Neuronal stem cell (in vitro differentiated cells): ENCODE measurements around the gene CAMK4.

Source experiments
- DNase-seq: peaks from one replicate; pipeline ENCODE4 v3.0.0-alpha.2; 2013; ENCODE audit warnings: low spot score
- H2AFZ ChIP-seq: one replicate; pipeline ENCODE4 v1.6.1; 2013; ENCODE audit warnings: mild to moderate bottlenecking, low read length, inconsistent platforms
- H2AK5ac ChIP-seq: 2 replicates; pipeline ENCODE4 v1.6.1; 2013; ENCODE audit warnings: low read depth, mild to moderate bottlenecking, inconsistent platforms, low read length, moderate library complexity, mixed read lengths
- H2BK120ac ChIP-seq: 2 replicates; pipeline ENCODE4 v1.6.1; 2013; ENCODE audit warnings: low read depth, mild to moderate bottlenecking, inconsistent platforms, low read length, moderate library complexity, mixed read lengths
- H2BK12ac ChIP-seq: one replicate; pipeline ENCODE4 v1.6.1; 2013; ENCODE audit warnings: low read length, inconsistent platforms
- H2BK15ac ChIP-seq: 2 replicates; pipeline ENCODE4 v1.6.1; 2013; ENCODE audit warnings: mild to moderate bottlenecking, low read length, inconsistent platforms, mixed read lengths
- H2BK5ac ChIP-seq: one replicate; pipeline ENCODE4 v1.6.1; 2013; ENCODE audit warnings: inconsistent platforms, mild to moderate bottlenecking, low read length, moderate library complexity
- H3K14ac ChIP-seq: one replicate; pipeline ENCODE4 v1.6.1; 2013; ENCODE audit warnings: low read length, inconsistent platforms
- H3K18ac ChIP-seq: 2 replicates; pipeline ENCODE4 v1.6.1; 2013; ENCODE audit warnings: low read length, inconsistent platforms
- H3K23ac ChIP-seq: 2 replicates; pipeline ENCODE4 v1.6.1; 2013; ENCODE audit warnings: low read depth, mild to moderate bottlenecking, mixed read lengths, low read length, inconsistent platforms; ENCODE audit not compliant: poor library complexity
- H3K27ac ChIP-seq: replicated peaks from 3 replicates; pipeline ENCODE4 v1.5.1; 2013; ENCODE audit warnings: low read length, inconsistent platforms
- H3K27me3 ChIP-seq, 3 experiments: 2 replicates each; pipeline ENCODE4 v1.6.1; 2013; ENCODE audit warnings: low read length in 3 of 3, mild to moderate bottlenecking in 2 of 3, inconsistent platforms in 1 of 3, low read depth in 1 of 3, mixed read lengths in 1 of 3, moderate library complexity in 1 of 3; ENCODE audit not compliant: control insufficient read depth in 3 of 3, insufficient read depth in 3 of 3
- H3K36me3 ChIP-seq, 2 donors: replicated peaks in 1 of 2; 2 replicates each; pipeline ENCODE4 v1.6.1; 2013; ENCODE audit warnings: low read length in 2 of 2; ENCODE audit not compliant: control insufficient read depth in 2 of 2, insufficient read depth in 2 of 2
- H3K4ac ChIP-seq: 2 replicates; pipeline ENCODE4 v1.6.1; 2013; ENCODE audit warnings: inconsistent platforms, mild to moderate bottlenecking, low read length, moderate library complexity
- H3K4me1 ChIP-seq, 2 donors: 1 replicate in 1 of 2; 2 replicates in 1 of 2; pipeline ENCODE4 v1.6.1; 2013; ENCODE audit warnings: low read length in 2 of 2, low read depth in 1 of 2; ENCODE audit not compliant: control insufficient read depth in 2 of 2, insufficient read depth in 1 of 2
- H3K4me2 ChIP-seq: one replicate; pipeline ENCODE4 v1.6.1; 2013; ENCODE audit warnings: mild to moderate bottlenecking, low read length, inconsistent platforms; ENCODE audit not compliant: insufficient read depth, poor library complexity, severe bottlenecking
- H3K4me3 ChIP-seq, 2 donors: 2 replicates each; pipeline ENCODE4 v1.5.1; 2013; ENCODE audit warnings: low read length in 2 of 2, mild to moderate bottlenecking in 2 of 2, inconsistent platforms in 1 of 2, moderate library complexity in 1 of 2
- H3K79me1 ChIP-seq: one replicate; pipeline ENCODE4 v1.6.1; 2013; ENCODE audit warnings: low read depth, mild to moderate bottlenecking, inconsistent platforms, low read length, moderate library complexity
- H3K9ac ChIP-seq: one replicate; pipeline ENCODE4 v1.6.1; 2013; ENCODE audit warnings: mild to moderate bottlenecking, low read depth, low read length, inconsistent platforms; ENCODE audit not compliant: poor library complexity
- H3K9me3 ChIP-seq, 2 donors: replicated peaks in 1 of 2; 2 replicates each; pipeline versions ENCODE3 to v1.6.1; 2013; ENCODE audit warnings: low read length in 2 of 2, mild to moderate bottlenecking in 2 of 2, inconsistent platforms in 1 of 2, low read depth in 1 of 2, mixed read lengths in 1 of 2, moderate library complexity in 1 of 2; ENCODE audit not compliant: control insufficient read depth in 2 of 2, insufficient read depth in 1 of 2
- H4K8ac ChIP-seq: one replicate; pipeline ENCODE4 v1.6.1; 2013; ENCODE audit warnings: low read depth, mild to moderate bottlenecking, inconsistent platforms, low read length, moderate library complexity
- H4K91ac ChIP-seq: one replicate; pipeline ENCODE4 v1.6.1; 2013; ENCODE audit warnings: low read length, low read depth, mild to moderate bottlenecking, inconsistent platforms; ENCODE audit not compliant: poor library complexity
- WGBS, 2 donors: extraction: QIAGEN DNeasy Blood & Tissue Kit; methylation state at CpG; one replicate each; pipeline ENCODE4 v1.1.7; 2013; ENCODE audit warnings: missing lambda C conversion rate in 2 of 2, mixed read lengths in 1 of 2; ENCODE audit not compliant: insufficient read length in 2 of 2, insufficient replicate concordance in 1 of 2; ENCODE audit errors: extremely low coverage in 2 of 2; 5-methylcytosine and 5-hydroxymethylcytosine counted together

Gene CAMK4

DNA sequence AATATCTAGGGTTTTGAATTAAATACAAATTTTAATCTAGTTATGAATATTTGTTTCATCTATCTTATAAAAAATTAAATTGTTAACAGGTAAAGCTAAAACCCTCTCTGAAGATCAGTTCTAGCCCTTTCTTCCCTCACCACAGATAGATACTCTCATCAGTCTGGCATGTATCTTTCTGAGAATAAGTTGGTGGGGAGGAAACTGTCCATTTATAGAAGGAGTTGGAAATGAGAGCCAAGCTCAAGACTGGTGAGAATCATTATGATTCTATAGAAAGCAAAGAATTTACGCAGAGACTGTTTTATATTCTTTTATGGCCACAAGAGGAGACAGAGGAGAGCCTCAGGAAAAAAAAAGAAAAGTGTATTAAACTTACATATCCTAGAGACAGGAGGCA is 229.1 kb downstream of the CAMK4 start:
- Histone ChIP-seq H3K79me1 (no peaks in the 10 kb centered on the region), H3K9me3 (no peaks in the 10 kb centered on the region), H2BK120ac (no peak overlapping the region), H3K4me3 (no peak overlapping the region), H4K91ac (no peak overlapping the region), H3K18ac (no peak overlapping the region), H3K4me2 (no peak overlapping the region), H3K27ac (no peak overlapping the region), H3K4me1 (no peaks in the 10 kb centered on the region), H3K23ac (no peak overlapping the region), H3K27me3 (no peaks in the 10 kb centered on the region), H2AFZ (no peak overlapping the region), H2AK5ac (no peak overlapping the region), H2BK12ac (no peak overlapping the region), H3K14ac (no peak overlapping the region), H2BK5ac (no peak overlapping the region), H4K8ac (no peak overlapping the region), H3K4ac (no peak overlapping the region), H3K36me3 (no peaks in the 10 kb centered on the region), H2BK15ac (no peak overlapping the region), H3K9ac (no peak overlapping the region)
- no peak for DNase-seq
- WGBS, 2 donors, result no CpG with 5 or more reads among the region's 1 CpG

DNA sequence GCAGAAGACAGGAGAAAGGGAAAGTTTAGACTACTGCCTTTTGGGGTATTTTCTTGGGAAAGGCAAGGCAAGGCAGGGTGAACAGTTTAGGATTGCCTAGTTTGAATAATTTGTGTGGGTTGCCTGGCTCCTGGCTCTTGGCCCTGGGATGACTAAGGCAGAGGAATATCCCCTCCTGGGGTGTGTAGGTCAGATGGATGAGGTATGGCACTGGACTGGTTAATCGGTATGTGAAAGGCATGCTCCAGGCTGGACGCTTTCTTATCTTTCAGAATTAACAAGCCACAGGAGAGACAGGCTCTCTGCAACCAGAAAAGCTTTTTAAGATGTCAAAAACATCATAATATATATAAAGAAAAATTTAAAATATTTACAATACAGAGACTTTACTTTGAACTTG is 229.6 kb downstream of the CAMK4 start:
- Histone ChIP-seq H2BK12ac (no peak overlapping the region), H3K14ac (no peak overlapping the region), H3K79me1 (no peaks in the 10 kb centered on the region), H4K8ac (no peak overlapping the region), H3K9me3 (no peaks in the 10 kb centered on the region), H3K4me1 (no peaks in the 10 kb centered on the region), H3K36me3 (no peaks in the 10 kb centered on the region), H2BK120ac (no peak overlapping the region), H3K4me3 (no peak overlapping the region), H3K4ac (no peak overlapping the region), H3K23ac (no peak overlapping the region), H3K27ac (no peak overlapping the region), H3K4me2 (no peak overlapping the region), H2BK15ac (no peak overlapping the region), H4K91ac (no peak overlapping the region), H3K27me3 (no peaks in the 10 kb centered on the region), H2AK5ac (no peak overlapping the region), H2BK5ac (no peak overlapping the region), H2AFZ (no peak overlapping the region), H3K18ac (no peak overlapping the region), H3K9ac (no peak overlapping the region)
- WGBS, 2 donors, result no CpG with 5 or more reads among the region's 2 CpGs
- DNase-seq, result no peak

DNA sequence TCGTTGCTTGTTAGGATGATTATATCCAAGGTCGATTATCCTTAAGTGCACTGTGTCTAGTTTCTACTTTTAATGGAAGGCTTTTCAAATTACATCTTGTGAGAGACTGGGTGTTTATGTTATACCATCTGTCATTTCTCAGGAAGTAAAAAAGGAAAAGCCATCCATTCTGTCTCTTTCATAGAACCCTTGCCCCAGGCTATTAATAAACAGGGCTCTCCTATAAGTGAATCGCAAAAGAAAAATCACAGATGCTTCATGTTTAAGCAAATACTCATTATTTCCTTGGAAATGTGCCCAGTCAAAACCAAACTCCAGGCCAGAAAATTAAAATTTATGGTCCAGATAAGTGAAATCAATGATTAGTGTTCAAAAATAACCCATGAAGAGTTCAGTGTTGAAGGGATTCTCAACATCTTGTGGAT is 230.0 kb downstream of the CAMK4 start:
- no peak overlapping the region for H3K18ac ChIP-seq
- no peaks in the 10 kb centered on the region for H3K79me1 ChIP-seq
- H3K4me1 ChIP-seq, result no peaks in the 10 kb centered on the region
- no peak for DNase-seq
- no peaks in the 10 kb centered on the region for H3K36me3 ChIP-seq
- H2BK5ac ChIP-seq, result no peak overlapping the region
- no peak overlapping the region for H4K8ac ChIP-seq
- no peak overlapping the region for H3K4me2 ChIP-seq
- H3K4ac ChIP-seq, result no peak overlapping the region
- no peak overlapping the region for H3K9ac ChIP-seq
- no peak overlapping the region for H2BK15ac ChIP-seq
- H3K27me3 ChIP-seq, result no peaks in the 10 kb centered on the region
- no peak overlapping the region for H2BK12ac ChIP-seq
- no CpG with 5 or more reads among the region's 3 CpGs for WGBS, 2 donors
- H3K9me3 ChIP-seq, result no peaks in the 10 kb centered on the region
- H3K27ac ChIP-seq, result no peak overlapping the region
- H3K4me3 ChIP-seq, result no peak overlapping the region
- H3K23ac ChIP-seq, result no peak overlapping the region
- no peak overlapping the region for H2AK5ac ChIP-seq
- H2BK120ac ChIP-seq, result no peak overlapping the region
- no peak overlapping the region for H4K91ac ChIP-seq
- H2AFZ ChIP-seq, result no peak overlapping the region
- no peak overlapping the region for H3K14ac ChIP-seq

DNA sequence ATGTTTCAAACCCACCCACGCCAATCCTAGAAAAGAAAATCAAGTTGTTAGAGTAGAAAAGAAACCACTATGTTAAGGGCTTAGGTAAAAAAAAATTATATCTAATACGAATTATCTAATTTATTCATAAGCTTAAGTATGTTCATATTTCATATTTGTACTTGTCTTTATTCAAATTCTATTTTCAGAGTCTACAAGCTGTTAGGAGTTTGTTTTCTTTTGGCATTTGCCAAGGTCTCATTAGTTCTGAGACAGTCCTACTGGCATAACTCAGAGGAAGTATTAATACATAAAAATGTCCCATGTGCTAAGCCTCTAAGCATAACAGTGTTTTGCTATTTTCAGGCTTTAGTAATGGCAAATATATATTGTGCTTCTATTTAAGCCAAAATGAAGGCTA is 230.6 kb downstream of the CAMK4 start:
- no peak overlapping the region for H3K4ac ChIP-seq
- no peak for DNase-seq
- no peak overlapping the region for H3K23ac ChIP-seq
- H2BK12ac ChIP-seq, result no peak overlapping the region
- no peak overlapping the region for H3K4me2 ChIP-seq
- H3K9ac ChIP-seq, result no peak overlapping the region
- H2AK5ac ChIP-seq, result no peak overlapping the region
- H3K4me3 ChIP-seq, result no peak overlapping the region
- no peak overlapping the region for H3K14ac ChIP-seq
- H2BK120ac ChIP-seq, result no peak overlapping the region
- no peak overlapping the region for H2AFZ ChIP-seq
- no peaks in the 10 kb centered on the region for H3K36me3 ChIP-seq
- no CpG with 5 or more reads among the region's 2 CpGs for WGBS, 2 donors
- H3K27ac ChIP-seq, result no peak overlapping the region
- H4K8ac ChIP-seq, result no peak overlapping the region
- no peak overlapping the region for H2BK15ac ChIP-seq
- no peaks in the 10 kb centered on the region for H3K9me3 ChIP-seq
- no peak overlapping the region for H2BK5ac ChIP-seq
- no peak overlapping the region for H4K91ac ChIP-seq
- no peaks in the 10 kb centered on the region for H3K27me3 ChIP-seq
- no peak overlapping the region for H3K18ac ChIP-seq
- H3K4me1 ChIP-seq, result no peaks in the 10 kb centered on the region
- H3K79me1 ChIP-seq, result no peaks in the 10 kb centered on the region
